Ovary (tissue), 3 donors: ENCODE measurements around the gene ITPK1.
"Not testable (repeated sequence)": the region's sequence is repeated elsewhere in the genome, so short reads cannot be mapped to it uniquely, and the experiment has no call there.

Experiments used
- CTCF ChIP-seq, 3 donors: fragments of 450-650 bp in 2 of 3; fragments of 200-600 bp in 1 of 3; IDR thresholded peaks; one replicate each; pipeline versions ENCODE4 v1.5.1 to v1.8.0; 2016 to 2022; ENCODE audit warnings: antibody characterized with exemption in 3 of 3, mild to moderate bottlenecking in 1 of 3
- EP300 ChIP-seq: sonication (generic); formaldehyde crosslinking; IDR thresholded peaks from one replicate; pipeline ENCODE4 v1.6.1; 2017; ENCODE audit warnings: antibody characterized with exemption
- POLR2A ChIP-seq: fragments of 450-650 bp; IDR thresholded peaks from one replicate; pipeline ENCODE4 v1.6.1; 2017; ENCODE audit warnings: antibody characterized with exemption, mild to moderate bottlenecking, moderate library complexity
- donor health status: DM: no; HTN: no; CAD: no.

DNA sequence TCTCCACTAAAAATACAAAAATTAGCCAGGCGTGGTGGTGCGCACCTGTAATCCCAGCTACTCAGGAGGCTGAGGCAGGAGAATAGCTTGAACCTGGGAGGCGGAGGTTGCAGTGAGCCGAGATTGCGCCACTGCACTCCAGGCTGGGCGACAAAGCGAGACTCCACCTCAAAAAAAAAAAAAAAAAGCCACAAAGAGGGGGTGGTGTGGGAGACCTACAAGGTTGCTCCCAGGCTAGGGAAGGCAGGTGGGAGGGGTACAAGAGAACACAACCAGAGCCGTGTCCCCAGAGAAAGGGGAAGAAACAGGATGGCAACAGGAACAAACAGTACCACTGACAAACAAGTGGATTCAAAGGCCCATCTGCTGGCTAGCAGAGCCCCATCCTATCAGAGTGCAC is 4.2 kb downstream of the ITPK1 start:
- not testable (repeated sequence) for TF ChIP-seq CTCF (IDR thresholded peaks at IDR 0.05); EP300; POLR2A
